Femur (tissue), 1 donor: ENCODE results near the gene DMKN.

ENCODE experiments used
- DNase-seq: peaks from one replicate; pipeline ENCODE4 v3.0.0-alpha.2; 2017

The DMKN gene

GRCh38 chr19:35549174-35549788, 35.8 kb upstream of the DMKN start:
- DNase-seq: no peak

- no peak for DNase-seq
These were observed 33.1 kb upstream of the DMKN start for GRCh38 chr19:35546532-35546931.

GRCh38 chr19:35545855-35546381, 32.5 kb upstream of the DMKN start:
- no peak for DNase-seq

DNA sequence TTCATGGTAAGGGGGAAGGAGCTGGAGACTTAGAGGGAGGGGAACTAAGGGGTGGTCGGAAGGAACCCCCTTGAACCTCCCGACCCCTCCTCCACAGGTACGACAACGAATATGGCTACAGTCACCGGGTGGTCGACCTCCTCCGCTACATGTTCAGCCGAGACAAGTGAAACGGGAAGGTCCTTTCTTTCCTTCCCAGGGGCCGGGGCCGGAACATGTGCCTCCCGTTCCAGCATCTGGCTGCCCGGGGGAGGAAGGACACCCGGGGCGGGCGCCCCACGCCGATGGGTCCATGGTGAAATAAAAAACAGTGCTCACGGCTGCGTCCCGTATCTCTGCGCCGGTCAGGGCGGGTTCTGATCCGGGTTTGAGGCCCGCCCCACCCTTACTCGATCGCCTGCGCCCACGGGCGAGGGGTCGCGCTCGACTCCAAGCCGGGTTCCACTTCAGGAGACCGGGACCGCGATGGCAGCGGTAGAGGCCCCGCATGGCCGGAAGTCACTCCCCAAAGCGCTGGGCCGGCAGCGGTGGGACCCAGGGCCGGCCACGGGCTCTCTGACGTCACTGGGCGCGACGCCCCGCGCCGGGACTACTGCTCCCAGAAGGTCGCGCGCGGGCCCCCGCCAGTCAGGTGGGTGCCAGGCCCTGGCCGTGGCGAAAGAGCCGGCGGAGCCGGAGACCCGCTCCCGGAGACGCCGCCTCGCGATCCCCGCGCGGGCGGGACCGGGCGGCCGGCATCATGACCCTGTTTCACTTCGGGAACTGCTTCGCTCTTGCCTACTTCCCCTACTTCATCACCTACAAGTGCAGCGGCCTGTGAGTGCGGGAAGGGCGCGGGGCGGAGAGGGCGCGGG, 31.8 kb upstream of the DMKN start, which contains the start of gene TMEM147:
Gene TMEM147, plus strand, starts transcription at position 626 of the 854 bp plus-strand sequence. Its CDS starts 114 bp downstream, at position 740.
- peak; percentile 93 for DNase-seq

DNA sequence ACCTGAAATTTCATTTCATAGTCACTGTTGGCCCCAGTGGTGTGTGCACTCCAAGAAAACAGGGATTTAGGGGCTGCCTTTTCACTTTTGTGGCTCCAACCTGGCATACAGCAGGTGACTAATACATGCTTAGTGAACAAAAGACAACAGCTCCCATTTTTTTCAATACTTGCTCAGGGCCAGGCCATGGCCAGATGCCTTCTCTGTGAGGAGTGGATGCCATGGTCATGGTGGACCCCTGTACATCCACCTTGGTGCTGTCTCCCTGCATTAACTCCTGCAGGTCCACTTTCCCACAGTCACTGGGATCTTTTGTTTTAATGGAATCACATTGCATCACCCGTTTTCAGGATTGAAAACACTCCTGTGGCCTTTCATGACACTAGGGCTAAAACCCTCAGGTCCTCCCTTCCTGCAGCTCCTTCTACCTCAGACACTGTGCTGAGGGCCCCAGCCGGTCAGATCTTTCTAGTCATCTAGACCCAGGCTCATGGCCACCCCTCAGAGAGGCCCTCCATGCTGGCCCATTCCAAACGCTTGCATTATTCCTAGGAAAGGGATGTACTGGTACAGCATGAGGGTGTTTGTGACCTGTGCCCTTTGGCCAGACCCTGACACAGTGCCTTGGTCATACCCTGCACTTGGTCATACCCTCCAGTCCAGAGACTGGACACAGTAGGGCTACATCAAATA, 30.8 kb upstream of the DMKN start:
- DNase-seq: no peak

DNA sequence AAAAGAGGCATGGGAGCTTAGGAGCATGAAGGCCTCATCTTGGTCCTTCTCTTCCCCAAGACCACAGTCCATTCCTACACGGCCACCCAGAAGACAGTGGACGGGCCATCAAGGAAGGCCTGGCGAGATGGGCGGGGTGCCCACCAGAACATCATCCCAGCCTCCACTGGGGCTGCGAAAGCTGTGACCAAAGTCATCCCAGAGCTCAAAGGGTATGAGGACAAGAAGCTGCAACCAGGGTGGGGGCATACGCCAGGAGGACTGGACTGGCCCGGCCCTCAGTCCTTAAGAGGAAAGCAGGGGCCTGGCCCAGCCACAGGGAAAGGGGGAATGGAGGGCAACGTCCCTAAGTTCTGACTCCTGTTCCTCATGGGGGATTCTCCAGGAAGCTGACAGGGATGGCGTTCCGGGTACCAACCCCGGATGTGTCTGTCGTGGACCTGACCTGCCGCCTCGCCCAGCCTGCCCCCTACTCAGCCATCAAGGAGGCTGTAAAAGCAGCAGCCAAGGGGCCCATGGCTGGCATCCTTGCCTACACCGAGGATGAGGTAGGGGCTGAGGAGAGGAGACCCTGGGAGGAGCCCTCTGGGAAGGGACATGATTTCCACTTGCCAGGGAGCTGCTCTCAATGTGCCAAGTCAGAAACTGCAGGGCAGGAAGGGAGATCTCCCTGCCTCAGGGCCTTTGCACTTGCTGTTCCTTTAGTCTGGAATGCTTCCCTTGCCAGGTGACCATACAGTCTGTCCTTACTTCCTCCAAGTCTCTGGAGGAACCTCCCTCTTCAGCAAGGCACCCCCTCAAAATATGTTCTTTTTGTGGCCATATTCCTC, 30.0 kb upstream of the DMKN start:
- no peak for DNase-seq

DNA sequence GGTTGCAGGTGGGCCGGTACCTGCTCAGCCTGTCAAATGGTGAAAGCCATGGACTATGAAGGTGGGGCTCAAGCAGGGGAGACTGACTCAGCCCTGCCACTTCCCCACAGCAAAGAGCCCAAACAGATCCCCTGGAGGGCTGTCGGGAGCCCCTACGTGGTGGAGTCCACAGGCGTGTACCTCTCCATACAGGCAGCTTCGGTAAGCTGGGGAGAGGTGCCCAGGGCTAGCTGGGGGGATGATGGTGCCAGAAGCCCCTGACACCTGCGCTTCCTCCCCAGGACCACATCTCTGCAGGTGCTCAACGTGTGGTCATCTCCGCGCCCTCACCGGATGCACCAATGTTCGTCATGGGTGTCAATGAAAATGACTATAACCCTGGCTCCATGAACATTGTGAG, 28.8 kb upstream of the DMKN start:
- no peak for DNase-seq

- no peak for DNase-seq
These were observed 27.0 kb upstream of the DMKN start for GRCh38 chr19:35540356-35540927.

GRCh38 chr19:35539850-35540249, 26.4 kb upstream of the DMKN start:
- DNase-seq: no peak

DNA sequence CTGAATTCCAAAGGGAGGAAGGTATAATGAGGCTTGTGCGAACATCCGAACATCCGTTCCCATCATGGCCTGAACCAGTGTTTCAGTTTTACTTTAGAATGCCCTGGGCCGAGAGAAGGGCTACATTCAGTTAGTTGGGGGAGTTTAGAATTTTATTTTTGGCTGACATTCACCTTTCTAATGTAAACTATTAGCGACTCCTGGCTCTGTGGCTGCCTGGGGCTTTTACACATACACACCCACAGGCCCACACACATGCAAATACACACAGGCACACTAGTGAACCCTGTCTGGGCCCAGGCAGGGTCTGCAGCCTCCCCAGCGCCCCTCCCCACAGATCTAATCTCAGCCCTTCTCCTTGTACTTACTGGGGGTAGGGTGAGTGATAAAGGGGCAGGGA, 25.9 kb upstream of the DMKN start:
- DNase-seq: no peak

DNA sequence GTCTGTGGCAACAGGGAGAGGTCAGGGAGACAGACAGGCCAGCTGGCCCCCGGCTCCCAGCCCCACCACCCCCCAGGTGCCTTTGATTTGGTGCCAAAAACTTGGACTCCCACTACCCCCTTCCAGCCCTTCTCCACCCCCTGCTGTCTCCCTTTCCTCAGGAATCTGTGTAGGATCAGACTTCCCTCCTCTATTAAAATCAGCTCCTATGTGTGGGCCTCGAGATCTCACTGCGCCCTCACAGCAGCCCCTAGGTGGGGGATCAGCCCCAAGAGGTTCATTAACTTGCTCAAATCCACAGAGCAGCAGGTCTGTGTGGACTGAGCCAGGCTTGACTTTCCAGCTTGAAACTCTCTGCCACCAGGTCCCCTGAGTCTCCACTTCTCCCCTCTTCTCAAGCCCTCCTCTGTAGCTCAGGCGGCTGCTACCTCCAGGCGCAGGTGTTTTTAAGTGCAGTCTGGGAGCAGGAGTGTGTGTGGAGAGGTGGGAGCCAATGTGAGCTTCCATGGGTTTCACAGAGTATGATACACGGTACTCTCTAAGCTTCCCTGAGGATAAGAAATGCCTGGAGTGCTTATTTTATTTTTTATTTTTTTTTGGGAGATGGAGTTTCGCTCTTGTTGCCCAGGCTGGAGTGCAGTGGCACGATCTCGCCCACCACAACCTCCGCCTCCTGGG, 21.5 kb upstream of the DMKN start:
- DNase-seq: no peak

DNA sequence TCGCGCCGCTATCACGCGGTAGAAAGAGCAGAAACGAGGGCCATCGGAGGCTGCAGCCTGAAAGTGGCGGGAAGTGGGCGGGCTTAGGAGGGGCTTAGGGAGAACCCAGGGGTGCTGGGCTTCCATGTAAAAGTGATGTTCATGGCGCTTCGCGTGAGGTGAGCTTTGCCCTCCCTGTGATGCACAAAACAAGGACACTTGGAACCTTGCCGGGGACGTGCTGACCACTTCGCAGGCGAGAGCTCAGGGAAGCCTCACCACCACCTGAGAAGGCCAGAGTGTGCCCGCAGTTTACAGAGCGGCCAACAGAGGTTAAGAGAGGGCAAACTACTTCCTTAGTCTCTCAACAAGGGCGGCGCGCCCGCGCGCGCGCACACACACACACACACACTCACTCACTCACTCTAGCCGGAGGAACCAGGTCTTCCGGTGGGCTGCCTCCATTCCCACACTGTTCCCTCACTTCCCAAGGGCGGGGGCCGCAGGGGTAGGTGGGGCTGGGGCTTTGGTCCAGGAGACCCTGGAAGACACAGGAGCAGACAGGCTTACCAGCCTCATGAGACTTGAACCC, 20.5 kb upstream of the DMKN start:
- no peak for DNase-seq

- DNase-seq: no peak
These were observed 19.9 kb upstream of the DMKN start, which contains the start of gene GAPDHS for GRCh38 chr19:35533201-35533821. GAPDHS (plus strand) TSS chr19:35533456; CDS start chr19:35533528, 72 bp downstream.

DNA sequence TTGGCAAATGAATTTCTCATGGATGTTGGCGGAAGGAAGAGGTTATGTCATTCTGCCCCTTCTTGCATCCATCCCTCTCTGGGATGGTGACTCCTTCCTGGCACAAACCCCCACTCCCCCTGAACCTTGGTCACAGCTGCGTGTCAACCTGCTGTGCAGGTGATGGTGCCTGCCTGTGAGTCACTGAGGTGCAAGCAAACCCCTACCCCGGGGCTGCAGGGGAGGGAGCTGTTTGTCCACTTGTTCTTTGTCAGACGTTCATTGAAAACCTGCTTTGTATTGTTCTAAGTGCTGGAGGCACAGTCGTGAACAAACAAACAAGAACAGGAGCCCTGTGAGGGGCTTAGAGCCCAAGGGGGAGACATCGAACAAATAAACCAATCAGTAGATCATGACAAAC, 17.8 kb upstream of the DMKN start:
- no peak for DNase-seq

DNA sequence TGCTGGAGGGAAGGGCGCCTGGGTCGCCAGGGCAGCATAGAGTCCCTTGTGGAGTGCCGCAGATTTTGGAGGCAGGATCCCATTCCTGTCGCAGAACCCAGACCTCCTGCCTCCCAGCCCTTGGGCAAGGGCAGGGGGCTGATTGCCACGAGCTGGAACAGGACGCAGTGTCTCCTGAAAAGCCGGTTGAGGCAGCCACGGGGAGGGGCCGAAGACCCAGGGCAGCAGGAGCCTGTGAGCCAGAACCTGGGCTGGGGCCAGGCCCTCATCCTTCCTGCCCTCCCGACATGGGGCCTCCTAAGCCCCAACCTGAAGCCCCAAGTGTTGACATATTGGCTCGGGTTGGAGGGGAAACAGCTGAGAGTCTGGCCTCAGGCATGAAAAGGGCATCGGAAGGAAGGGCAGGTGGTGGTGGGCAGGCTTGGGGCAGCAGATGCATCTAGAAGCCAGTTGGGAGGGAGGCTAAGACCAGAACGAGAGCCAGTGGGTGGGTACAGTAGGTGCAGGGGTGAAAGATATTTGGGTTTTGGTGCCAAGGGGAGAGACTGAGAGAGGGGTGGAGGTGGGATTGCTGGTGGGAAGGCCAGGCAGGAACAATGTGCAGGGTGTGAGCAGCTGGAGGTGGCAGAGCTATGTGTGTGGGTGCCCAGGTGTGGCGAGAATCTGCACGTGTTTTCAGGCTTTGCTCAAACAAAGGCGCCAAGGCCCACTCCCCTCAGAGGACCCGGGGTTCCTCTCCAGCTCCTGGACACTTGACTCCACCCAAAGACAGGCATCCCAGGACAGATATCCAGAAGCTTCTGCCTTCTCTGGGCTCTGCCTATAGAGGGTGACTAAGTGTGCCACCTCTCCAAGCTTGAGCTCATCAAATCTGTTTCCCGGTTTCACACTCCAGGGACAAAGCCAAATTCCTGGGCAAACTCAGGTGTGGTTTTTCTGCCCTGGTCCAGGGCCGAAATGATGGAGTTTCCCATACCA, 16.1 kb upstream of the DMKN start:
- no peak for DNase-seq

GRCh38 chr19:35528218-35529038, 15.0 kb upstream of the DMKN start, which contains the start of gene SBSN:
SBSN (minus strand) TSS chr19:35528311; CDS start chr19:35528281, 30 bp downstream.
- DNase-seq: no peak

GRCh38 chr19:35525873-35526272, 12.4 kb upstream of the DMKN start:
- no peak for DNase-seq

- no peak for DNase-seq
These were observed 10.9 kb upstream of the DMKN start for GRCh38 chr19:35524181-35524837.
